SK-N-SH (cell line): ENCODE data around the gene IGLON5.

Experiments used
- EP300 ChIP-seq, 2 experiments: IDR thresholded peaks; 2 replicates each; pipeline versions ENCODE4 v1.4.0 to v1.6.1; 2012; ENCODE audit warnings: borderline replicate concordance in 1 of 2, low read depth in 1 of 2, low read length in 1 of 2
- GATA2 ChIP-seq: sonication (generic); formaldehyde crosslinking; IDR thresholded peaks from 2 replicates; pipeline ENCODE4 v1.5.0; 2020; ENCODE audit warnings: mild to moderate bottlenecking, missing genetic modification reagents
- JUND ChIP-seq: IDR thresholded peaks from 2 replicates; pipeline ENCODE4 v1.4.0; 2012
- NFIC ChIP-seq: IDR thresholded peaks from 2 replicates; pipeline ENCODE4 v1.4.0; 2012; ENCODE audit warnings: borderline replicate concordance
- NRF1 ChIP-seq: IDR thresholded peaks from 2 replicates; pipeline ENCODE4 v1.6.1; 2012; ENCODE audit warnings: low read depth, mild to moderate bottlenecking, low read length
- POLR2AphosphoS5 ChIP-seq: IDR thresholded peaks from 2 replicates; pipeline ENCODE4 v1.6.1; 2012; ENCODE audit warnings: low read depth, low read length
- RCOR1 ChIP-seq: fragments of 150-350 bp; IDR thresholded peaks from 2 replicates; pipeline ENCODE4 v1.6.1; 2017; ENCODE audit warnings: antibody characterized with exemption, low read length
- REST ChIP-seq: IDR thresholded peaks from 2 replicates; pipeline ENCODE4 v1.6.1; 2012; ENCODE audit warnings: mild to moderate bottlenecking, low read depth, low read length, moderate library complexity
- RFX5 ChIP-seq: IDR thresholded peaks from 2 replicates; pipeline ENCODE4 v1.6.1; 2012; ENCODE audit warnings: mild to moderate bottlenecking, improper control_type of control experiment, low read length
- SMC3 ChIP-seq: IDR thresholded peaks from 2 replicates; pipeline ENCODE4 v1.6.1; 2012; ENCODE audit warnings: low read depth, low read length, improper control_type of control experiment
- TAF1 ChIP-seq: IDR thresholded peaks from 2 replicates; pipeline ENCODE4 v1.6.1; 2012; ENCODE audit warnings: low read depth, mild to moderate bottlenecking, low read length, moderate library complexity, borderline replicate concordance
- USF1 ChIP-seq: IDR thresholded peaks from 2 replicates; pipeline ENCODE4 v1.4.0; 2012; ENCODE audit warnings: low read depth, borderline replicate concordance
- TF ChIP-seq, protein P1 (sequence below): fragments of 200-600 bp; sonication (generic); IDR thresholded peaks from 2 replicates; pipeline ENCODE4 v1.6.1; 2017; ENCODE audit warnings: antibody characterized with exemption, mild to moderate bottlenecking, moderate library complexity
- TF ChIP-seq, protein P2 (sequence below): fragments of 150-350 bp; IDR thresholded peaks from 2 replicates; pipeline ENCODE4 v1.6.1; 2017; ENCODE audit warnings: antibody characterized with exemption, low read length, low read depth, borderline replicate concordance

DNA sequence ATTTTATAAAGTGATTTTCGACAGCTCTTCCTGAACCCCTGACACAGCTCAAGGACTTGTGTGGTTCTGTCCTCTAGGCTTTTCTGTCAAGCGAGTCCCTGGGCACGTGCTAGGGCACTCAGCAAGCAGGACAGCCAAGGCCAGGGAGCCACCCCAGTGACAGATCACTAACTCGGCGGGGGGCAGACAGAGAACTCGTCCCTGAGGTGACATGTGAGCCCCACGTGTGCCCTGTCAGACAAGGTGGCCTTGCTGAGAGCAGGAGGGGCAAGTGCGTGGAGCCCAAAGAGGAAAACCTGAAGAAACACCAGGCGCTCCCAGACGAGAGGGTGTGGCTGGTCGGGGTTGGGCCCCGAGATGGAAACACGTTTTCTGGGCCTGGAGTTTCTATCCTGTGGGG lies 49.8 kb downstream of the IGLON5 start:
- TF ChIP-seq REST: no peak
- TF ChIP-seq TAF1: no peak
- TF ChIP-seq GATA2: no peak
- TF ChIP-seq, protein P1, sequence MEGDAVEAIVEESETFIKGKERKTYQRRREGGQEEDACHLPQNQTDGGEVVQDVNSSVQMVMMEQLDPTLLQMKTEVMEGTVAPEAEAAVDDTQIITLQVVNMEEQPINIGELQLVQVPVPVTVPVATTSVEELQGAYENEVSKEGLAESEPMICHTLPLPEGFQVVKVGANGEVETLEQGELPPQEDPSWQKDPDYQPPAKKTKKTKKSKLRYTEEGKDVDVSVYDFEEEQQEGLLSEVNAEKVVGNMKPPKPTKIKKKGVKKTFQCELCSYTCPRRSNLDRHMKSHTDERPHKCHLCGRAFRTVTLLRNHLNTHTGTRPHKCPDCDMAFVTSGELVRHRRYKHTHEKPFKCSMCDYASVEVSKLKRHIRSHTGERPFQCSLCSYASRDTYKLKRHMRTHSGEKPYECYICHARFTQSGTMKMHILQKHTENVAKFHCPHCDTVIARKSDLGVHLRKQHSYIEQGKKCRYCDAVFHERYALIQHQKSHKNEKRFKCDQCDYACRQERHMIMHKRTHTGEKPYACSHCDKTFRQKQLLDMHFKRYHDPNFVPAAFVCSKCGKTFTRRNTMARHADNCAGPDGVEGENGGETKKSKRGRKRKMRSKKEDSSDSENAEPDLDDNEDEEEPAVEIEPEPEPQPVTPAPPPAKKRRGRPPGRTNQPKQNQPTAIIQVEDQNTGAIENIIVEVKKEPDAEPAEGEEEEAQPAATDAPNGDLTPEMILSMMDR: no peak
- no peak for TF ChIP-seq SMC3
- no peak for TF ChIP-seq POLR2AphosphoS5
- no peak for TF ChIP-seq RFX5
- no peak for TF ChIP-seq USF1
- no peak for TF ChIP-seq NRF1
- TF ChIP-seq RCOR1: no peak
- TF ChIP-seq EP300 (IDR thresholded peaks at IDR 0.05; ENCODE audit: borderline replicate concordance in 1 of 2, low read depth in 1 of 2, low read length in 1 of 2): no peak
- no peak for TF ChIP-seq NFIC
- TF ChIP-seq JUND: no peak
- TF ChIP-seq, protein P2, sequence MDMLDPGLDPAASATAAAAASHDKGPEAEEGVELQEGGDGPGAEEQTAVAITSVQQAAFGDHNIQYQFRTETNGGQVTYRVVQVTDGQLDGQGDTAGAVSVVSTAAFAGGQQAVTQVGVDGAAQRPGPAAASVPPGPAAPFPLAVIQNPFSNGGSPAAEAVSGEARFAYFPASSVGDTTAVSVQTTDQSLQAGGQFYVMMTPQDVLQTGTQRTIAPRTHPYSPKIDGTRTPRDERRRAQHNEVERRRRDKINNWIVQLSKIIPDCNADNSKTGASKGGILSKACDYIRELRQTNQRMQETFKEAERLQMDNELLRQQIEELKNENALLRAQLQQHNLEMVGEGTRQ: no peak
